ENCODE results near the gene SCNN1A.
"Not testable (repeated sequence)": the region's sequence is repeated elsewhere in the genome, so short reads cannot be mapped to it uniquely, and the experiment has no call there.

Gene SCNN1A

DNA sequence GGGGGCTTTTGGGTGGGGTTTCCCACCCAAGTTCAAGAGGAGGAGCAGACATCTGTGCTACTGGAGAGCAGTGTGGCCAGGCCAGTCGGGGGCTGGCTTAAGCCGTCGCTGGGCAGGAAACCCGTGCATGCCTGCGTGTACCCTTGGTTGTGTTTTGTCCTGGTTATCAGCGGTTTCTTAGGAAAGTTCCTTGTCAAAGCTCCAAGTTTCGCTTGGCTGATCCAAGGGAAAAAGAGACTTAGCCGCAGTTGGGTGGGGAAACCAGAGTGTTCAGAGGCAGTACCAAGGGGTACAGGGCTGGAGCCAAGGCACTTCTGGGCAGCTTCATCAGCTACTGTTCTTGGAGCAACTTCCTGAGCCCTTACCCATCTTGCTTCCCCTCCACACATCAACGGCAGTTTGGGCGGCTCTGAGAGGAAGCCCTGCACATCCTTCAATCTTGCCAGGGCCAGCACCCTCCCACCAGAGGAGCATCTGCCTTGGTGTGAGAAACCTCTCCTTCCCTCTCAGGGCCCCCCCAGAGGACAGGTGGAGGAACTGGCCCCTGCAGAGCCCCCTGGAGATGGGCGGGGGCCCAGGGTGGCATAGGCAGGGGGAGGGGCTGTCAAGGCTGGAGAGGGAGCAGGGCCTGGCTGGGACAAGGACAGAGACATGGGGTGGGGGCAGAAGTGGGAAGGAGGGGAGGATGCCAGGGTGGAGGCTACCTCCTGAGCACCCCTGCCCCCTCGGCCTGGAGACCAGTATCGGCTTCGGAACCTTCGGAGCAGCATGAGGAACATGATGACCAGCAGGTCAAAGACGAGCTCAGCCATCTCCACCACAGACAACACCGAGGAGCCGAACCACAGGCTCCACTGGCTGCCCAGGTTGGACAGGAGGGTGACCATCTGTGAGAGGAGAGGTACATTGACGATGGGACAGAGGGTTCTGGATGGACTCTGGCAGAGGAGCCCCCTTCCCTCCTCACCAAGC lies 27.7 kb downstream of the SCNN1A start:
- H3K9ac ChIP-seq, result no peak overlapping the region
- H3K36me3 ChIP-seq (ENCODE audit: control insufficient read depth, insufficient read depth, low read length), result no peaks in the 10 kb centered on the region
- H3K27me3 ChIP-seq (ENCODE audit: control insufficient read depth, insufficient read depth, low read length), result no peaks in the 10 kb centered on the region
- H3K9me3 ChIP-seq (ENCODE audit: control insufficient read depth, low read length), result no peaks in the 10 kb centered on the region
- peaks cover 12% of the 10 kb centered on the region for H3K4me1 ChIP-seq
- no peak overlapping the region for H2AFZ ChIP-seq
- TF ChIP-seq, protein P1, sequence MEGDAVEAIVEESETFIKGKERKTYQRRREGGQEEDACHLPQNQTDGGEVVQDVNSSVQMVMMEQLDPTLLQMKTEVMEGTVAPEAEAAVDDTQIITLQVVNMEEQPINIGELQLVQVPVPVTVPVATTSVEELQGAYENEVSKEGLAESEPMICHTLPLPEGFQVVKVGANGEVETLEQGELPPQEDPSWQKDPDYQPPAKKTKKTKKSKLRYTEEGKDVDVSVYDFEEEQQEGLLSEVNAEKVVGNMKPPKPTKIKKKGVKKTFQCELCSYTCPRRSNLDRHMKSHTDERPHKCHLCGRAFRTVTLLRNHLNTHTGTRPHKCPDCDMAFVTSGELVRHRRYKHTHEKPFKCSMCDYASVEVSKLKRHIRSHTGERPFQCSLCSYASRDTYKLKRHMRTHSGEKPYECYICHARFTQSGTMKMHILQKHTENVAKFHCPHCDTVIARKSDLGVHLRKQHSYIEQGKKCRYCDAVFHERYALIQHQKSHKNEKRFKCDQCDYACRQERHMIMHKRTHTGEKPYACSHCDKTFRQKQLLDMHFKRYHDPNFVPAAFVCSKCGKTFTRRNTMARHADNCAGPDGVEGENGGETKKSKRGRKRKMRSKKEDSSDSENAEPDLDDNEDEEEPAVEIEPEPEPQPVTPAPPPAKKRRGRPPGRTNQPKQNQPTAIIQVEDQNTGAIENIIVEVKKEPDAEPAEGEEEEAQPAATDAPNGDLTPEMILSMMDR (IDR thresholded peaks at IDR 0.05), result no peak
- H3K79me2 ChIP-seq, result peaks cover 10% of the 10 kb centered on the region
- H3K27ac ChIP-seq, result peak overlapping the region; percentile 61
- H3K4me2 ChIP-seq (ENCODE audit: low read length), result no peak overlapping the region
- no peak overlapping the region for H3K4me3 ChIP-seq (ENCODE audit: low read depth, low read length)

DNA sequence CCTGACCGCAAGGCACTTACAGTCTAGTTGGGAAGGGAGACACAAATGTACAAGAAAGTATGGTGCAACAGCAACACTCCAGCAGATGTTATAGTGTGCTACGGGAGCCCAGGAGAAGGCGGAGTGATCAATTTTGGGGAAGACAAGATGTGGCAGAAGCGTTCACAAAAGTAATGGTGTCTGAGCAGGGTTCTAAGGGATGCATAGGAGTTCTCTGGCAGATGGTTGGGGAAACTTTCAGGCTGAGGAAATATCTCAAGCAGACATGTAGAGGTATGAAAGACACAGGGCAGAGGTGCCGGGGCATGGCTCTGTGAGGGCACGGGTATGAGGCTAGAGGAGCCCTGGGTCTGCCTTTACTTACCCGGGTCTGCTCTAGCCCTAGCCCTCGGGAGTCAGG lies 28.4 kb downstream of the SCNN1A start:
- TF ChIP-seq, protein P1 (IDR thresholded peaks at IDR 0.05), result no peak

DNA sequence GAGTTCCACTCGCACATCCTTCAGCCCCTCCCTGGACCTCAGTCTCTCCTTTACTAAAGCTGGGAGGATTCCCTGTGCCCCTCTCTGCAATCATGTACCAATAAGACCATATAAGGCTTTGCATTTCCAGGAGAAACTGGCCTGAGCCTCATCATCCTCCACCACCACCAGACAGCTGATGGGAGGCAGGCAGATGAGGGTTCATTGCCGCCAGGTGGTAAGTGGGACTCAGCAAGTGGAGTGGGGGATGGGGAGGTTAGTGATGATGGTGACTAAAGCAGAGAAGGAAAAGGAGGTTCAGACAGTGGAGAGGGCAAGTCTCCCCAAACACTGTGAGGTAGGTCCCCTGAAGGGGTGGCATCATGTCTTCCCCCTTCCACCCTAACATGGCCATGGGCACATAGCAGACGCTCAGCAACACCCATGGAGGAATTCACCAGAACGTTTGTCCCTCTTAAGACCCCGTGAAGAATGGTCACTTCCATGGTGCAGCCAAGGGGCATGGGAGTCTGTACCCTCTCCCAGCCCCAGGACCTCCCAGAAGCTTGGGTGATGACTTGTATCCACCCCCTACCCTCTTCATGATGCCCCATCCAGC lies 29.0 kb downstream of the SCNN1A start:
- H3K27ac ChIP-seq, result peak overlapping the region; percentile 61
- H3K9me3 ChIP-seq (ENCODE audit: control insufficient read depth, low read length), result no peaks in the 10 kb centered on the region
- H3K9ac ChIP-seq, result no peak overlapping the region
- no peak overlapping the region for H3K4me2 ChIP-seq (ENCODE audit: low read length)
- peaks cover 22% of the 10 kb centered on the region for H3K79me2 ChIP-seq
- no peak overlapping the region for H2AFZ ChIP-seq
- H3K36me3 ChIP-seq (ENCODE audit: control insufficient read depth, insufficient read depth, low read length), result no peaks in the 10 kb centered on the region
- H3K4me3 ChIP-seq (ENCODE audit: low read depth, low read length), result no peak overlapping the region
- H3K27me3 ChIP-seq (ENCODE audit: control insufficient read depth, insufficient read depth, low read length), result no peaks in the 10 kb centered on the region
- TF ChIP-seq, protein P1 (IDR thresholded peaks at IDR 0.05), result no peak
- H3K4me1 ChIP-seq, result peaks cover 18% of the 10 kb centered on the region

More for the DNA sequence above, 28.4 kb downstream of the SCNN1A start:
- Histone ChIP-seq H2AFZ (no peak overlapping the region), H3K9me3 (ENCODE audit: control insufficient read depth, low read length) (no peaks in the 10 kb centered on the region), H3K79me2 (peaks cover 16% of the 10 kb centered on the region), H3K9ac (no peak overlapping the region), H3K4me2 (ENCODE audit: low read length) (no peak overlapping the region), H3K27ac (peak overlapping the region; percentile 61), H3K4me3 (ENCODE audit: low read depth, low read length) (no peak overlapping the region), H3K27me3 (ENCODE audit: control insufficient read depth, insufficient read depth, low read length) (no peaks in the 10 kb centered on the region), H3K36me3 (ENCODE audit: control insufficient read depth, insufficient read depth, low read length) (no peaks in the 10 kb centered on the region), H3K4me1 (peaks cover 18% of the 10 kb centered on the region)

DNA sequence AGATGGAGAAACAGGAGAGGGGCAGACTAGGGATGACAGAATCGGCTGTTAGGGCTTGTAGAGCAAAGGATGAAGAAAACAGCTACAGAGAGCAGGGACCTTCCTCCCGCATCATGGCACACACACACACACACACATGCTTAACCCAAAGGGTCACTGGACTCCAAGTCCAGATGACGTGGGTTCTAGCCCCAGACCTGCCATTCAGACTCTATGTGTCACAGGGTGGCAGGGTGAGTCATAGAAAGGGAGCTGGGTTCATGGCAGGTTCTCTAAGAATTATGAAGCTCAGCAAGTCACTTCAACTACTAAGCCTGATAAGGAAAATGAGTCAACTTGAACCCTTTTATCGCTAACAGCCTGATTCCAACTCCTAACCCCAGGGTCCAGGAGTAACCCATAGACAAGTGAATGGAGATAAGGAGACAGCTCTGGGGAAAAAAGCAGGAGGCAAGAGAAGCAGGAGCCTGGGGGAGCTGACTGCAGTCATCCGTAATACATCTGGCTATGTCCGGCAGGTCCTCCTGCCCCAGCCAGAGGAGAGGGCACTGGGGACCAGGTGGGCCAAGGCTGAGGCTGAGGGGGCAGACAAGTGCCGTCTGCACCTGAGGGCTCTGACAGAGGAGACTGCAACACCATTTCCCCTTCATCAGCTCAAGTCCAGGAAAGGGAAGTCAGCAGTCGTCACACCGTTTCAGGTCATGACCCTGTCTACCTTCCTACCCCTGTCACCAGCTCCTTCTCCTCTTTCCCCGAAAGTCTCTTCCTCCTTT lies 29.9 kb downstream of the SCNN1A start:
- peaks cover 18% of the 10 kb centered on the region for H3K4me1 ChIP-seq
- peak overlapping the region; percentile 25 for H3K27ac ChIP-seq
- TF ChIP-seq, protein P1 (IDR thresholded peaks at IDR 0.05), result no peak
- H2AFZ ChIP-seq, result no peak overlapping the region
- peaks cover 30% of the 10 kb centered on the region for H3K79me2 ChIP-seq
- no peak overlapping the region for H3K4me3 ChIP-seq (ENCODE audit: low read depth, low read length)
- H3K9ac ChIP-seq, result no peak overlapping the region
- H3K4me2 ChIP-seq (ENCODE audit: low read length), result no peak overlapping the region
- H3K36me3 ChIP-seq (ENCODE audit: control insufficient read depth, insufficient read depth, low read length), result no peaks in the 10 kb centered on the region
- H3K9me3 ChIP-seq (ENCODE audit: control insufficient read depth, low read length), result no peaks in the 10 kb centered on the region
- no peaks in the 10 kb centered on the region for H3K27me3 ChIP-seq (ENCODE audit: control insufficient read depth, insufficient read depth, low read length)

DNA sequence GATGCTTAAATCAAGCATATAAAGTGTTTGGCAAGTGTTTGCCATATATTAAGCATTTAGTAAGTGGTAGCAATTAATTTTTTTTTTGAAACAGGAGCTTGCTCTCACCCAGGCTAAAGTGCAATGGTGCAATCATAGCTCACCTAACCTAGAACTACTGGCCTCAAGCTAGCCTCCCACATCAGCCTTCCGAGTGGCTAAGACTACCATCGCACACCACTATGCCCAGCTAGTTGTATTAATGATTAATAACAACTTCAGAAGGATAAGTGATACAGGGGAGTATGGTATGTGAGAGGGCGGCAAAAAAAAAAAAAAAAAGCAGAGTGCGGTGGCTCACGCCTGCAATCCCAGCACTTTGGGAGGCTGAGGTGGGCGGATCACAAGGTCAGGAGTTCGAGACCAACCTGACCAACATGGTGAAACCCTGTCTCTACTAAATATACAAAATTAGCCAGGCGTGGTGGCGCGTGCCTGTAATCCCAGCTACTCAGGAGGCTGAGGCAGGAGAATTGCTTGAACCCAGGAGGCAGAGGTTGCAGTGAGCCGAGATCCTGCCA lies 31.2 kb downstream of the SCNN1A start:
- not testable (repeated sequence) for H3K27me3 ChIP-seq (ENCODE audit: control insufficient read depth, insufficient read depth, low read length); H3K4me2 ChIP-seq (ENCODE audit: low read length); H3K36me3 ChIP-seq (ENCODE audit: control insufficient read depth, insufficient read depth, low read length); H3K9me3 ChIP-seq (ENCODE audit: control insufficient read depth, low read length); H3K4me3 ChIP-seq (ENCODE audit: low read depth, low read length); H3K9ac ChIP-seq
- Histone ChIP-seq H3K79me2 (peaks cover 39% of the 10 kb centered on the region), H3K4me1 (peaks cover 28% of the 10 kb centered on the region), H3K27ac (peak overlapping the region; percentile 100), H2AFZ (peak overlapping the region; percentile 82)

Data from parathyroid adenoma (tissue), 2 donors.